ENCODE results near the gene PUM2. TPM values are rescaled to one million over a fixed set of nuclear protein-coding genes. Genes with fewer than 3 reads are reported as not detected.

Gene PUM2
- total RNA-seq, 2 experiments from 2014 or later = 123 to 131 TPM

DNA sequence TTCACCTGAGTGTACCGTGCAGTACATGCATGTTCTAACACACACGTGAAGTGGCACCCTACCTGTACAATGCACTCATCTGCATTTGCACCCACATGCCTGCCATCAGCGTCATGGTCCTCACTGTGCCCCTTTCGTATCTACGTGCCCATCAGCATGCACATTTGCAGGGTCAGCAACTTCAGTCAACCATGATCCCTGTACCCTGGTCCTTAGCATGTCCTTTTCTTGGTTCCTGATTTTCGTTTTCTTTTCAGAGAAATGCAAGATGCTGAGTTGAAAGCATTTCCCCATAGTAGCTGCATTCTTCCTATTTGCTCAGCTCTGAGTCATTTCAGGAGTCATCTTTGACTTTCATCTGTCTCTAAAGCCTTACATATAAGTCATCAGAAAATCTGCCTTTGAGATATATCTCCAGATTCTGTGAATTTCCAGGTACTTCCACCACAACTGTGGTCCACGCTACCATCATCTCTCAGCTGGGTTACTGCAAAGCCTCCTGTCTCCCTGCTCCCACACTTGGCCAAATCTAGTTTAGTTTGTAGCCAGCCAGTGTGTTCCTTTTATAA is 14.7 kb upstream of the PUM2 start:
- peaks cover 29% of the 10 kb centered on the region for H3K9me3 Mint-ChIP-seq
- peaks cover 25% of the 10 kb centered on the region for H3K36me3 Mint-ChIP-seq (ENCODE audit: low read depth)
- H3K27me3 Mint-ChIP-seq = peaks cover 7% of the 10 kb centered on the region
- DNase-seq = peak; percentile 66
- H3K4me3 Mint-ChIP-seq = peak overlapping the region; percentile 12
- H3K4me1 Mint-ChIP-seq = peaks cover 34% of the 10 kb centered on the region
- ChIA-PET POLR2A (interaction anchor here (0.7 to 1.0 kb wide), 2 partner anchors 82 to 376 kb away, joined by 3 read pairs; partner anchors contain the start of genes RHOB and WDR35), CTCF (interaction anchor here (0.5 to 1.4 kb wide), 6 partner anchors 11 to 328 kb away, joined by 3 to 4 read pairs (median 3); no protein-coding TSS in a partner anchor)
- H3K27ac Mint-ChIP-seq = peak overlapping the region; percentile 68

DNA sequence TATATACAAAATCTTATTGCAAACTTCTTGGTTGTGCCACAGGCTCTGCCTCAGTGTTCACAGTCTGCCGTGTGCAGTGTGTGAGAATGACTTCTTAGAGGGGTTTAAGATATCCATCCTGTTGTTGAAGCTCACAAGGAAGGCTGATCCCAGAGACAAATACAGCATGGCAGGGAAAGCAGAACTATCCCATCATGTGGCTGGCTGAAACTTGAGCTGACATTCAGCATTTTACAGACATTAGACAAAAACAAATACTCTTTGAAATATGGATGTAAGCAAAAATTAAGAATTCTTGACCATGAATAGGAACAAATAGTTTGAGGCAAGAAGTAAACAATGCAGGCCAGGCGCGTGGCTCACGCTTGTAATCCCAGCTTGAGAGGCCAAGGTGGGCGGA is 12.9 kb upstream of the PUM2 start:
- H3K9me3 Mint-ChIP-seq = peaks cover 19% of the 10 kb centered on the region
- CTCF ChIA-PET = interaction anchor here (0.9 to 1.6 kb wide), 2 partner anchors 11 to 12 kb away, joined by 3 to 6 read pairs; no protein-coding TSS in a partner anchor
- POLR2A ChIA-PET = no interaction called here
- DNase-seq = no peak
- H3K27ac Mint-ChIP-seq = no peak overlapping the region
- H3K4me3 Mint-ChIP-seq = no peak overlapping the region
- H3K4me1 Mint-ChIP-seq = peaks cover 32% of the 10 kb centered on the region
- no peaks in the 10 kb centered on the region for H3K27me3 Mint-ChIP-seq
- H3K36me3 Mint-ChIP-seq (ENCODE audit: low read depth) = peaks cover 24% of the 10 kb centered on the region

DNA sequence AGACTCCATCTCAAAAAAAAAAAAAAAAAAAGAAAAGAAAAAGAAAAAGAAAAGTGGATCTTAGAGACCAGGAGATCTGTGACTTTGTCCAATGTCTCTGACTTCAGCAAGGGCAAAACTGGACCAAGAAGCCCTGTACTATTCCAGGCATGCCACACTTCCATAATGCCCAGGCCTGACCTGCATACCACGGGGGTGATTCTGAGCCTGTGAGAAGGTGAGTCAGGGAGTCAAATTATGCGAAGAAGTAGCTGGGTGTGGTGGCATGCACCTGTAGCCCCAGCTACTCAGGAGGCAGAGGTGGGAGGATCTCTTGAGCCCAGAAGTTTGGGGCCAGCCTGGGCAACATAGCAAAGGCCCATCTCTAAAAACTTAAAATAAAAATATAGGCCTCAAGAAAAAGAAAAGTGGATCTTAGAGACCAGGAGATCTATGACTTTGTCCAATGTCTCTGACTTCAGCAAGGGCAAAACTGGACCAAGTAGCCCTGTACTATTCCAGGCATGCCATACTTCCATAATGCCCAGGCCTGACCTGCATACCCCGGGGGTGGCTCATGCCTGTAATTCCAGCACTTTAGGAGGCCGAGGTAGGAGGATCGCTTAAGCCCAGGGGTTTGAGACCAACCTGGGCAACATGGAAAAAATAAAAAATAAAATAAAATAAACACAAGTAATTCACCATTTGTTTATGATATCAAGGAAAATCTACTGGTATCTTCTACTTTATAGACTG is 12.2 kb upstream of the PUM2 start:
- H3K27me3 Mint-ChIP-seq = no peaks in the 10 kb centered on the region
- H3K4me3 Mint-ChIP-seq = no peak overlapping the region
- peaks cover 15% of the 10 kb centered on the region for H3K9me3 Mint-ChIP-seq
- DNase-seq = no peak
- H3K36me3 Mint-ChIP-seq (ENCODE audit: low read depth) = peaks cover 19% of the 10 kb centered on the region
- CTCF ChIA-PET = no interaction called here
- POLR2A ChIA-PET = no interaction called here
- peaks cover 32% of the 10 kb centered on the region for H3K4me1 Mint-ChIP-seq
- no peak overlapping the region for H3K27ac Mint-ChIP-seq

DNA sequence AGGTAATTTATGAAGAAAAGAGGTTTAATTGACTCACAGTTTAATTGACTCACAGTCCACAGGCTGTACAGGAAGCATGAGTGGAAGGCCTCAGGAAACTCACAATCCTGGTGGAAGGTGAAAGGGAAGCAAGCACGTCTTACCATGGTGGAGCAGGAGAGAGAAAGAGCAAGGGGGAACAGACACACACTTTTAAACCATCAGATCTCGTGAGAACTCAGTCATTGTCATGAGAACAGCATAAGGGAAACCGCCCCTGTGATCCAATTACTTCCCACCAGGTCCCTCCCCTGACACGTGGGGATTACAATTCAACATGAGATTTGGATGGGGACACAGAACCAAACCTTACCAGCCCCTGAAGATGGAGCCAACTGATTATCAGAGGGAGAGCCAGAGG is 11.2 kb upstream of the PUM2 start:
- peaks cover 9% of the 10 kb centered on the region for H3K36me3 Mint-ChIP-seq (ENCODE audit: low read depth)
- CTCF ChIA-PET = interaction anchor here (2.0 kb wide), 1 partner anchor 9 kb away, joined by 5 read pairs; no protein-coding TSS in a partner anchor
- H3K4me3 Mint-ChIP-seq = no peak overlapping the region
- H3K9me3 Mint-ChIP-seq = peaks cover 6% of the 10 kb centered on the region
- no peak for DNase-seq
- POLR2A ChIA-PET = interaction anchor here (0.7 kb wide), 1 partner anchor 458 kb away, joined by 3 read pairs; no protein-coding TSS in a partner anchor
- H3K27me3 Mint-ChIP-seq = no peaks in the 10 kb centered on the region
- no peak overlapping the region for H3K27ac Mint-ChIP-seq
- peaks cover 28% of the 10 kb centered on the region for H3K4me1 Mint-ChIP-seq

DNA sequence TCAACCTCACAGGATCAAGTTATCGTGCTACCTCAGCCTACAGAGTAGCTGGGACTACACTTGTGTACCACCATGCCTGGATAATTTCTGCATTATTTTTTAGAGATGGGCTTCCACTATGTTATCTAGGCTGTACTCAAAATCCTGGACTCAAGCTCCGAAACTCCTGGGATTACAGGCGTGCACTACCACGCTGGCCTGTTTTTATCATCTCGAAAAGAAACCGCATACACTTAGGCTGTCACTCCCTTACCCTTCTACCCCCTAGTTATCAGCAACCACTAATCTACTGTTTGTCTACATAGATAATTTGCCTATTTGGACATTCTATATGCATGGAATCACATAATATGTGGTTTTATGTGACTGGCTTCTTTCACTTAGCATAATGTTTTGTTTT is 8.5 kb upstream of the PUM2 start:
- DNase-seq = no peak
- H3K9me3 Mint-ChIP-seq = peaks cover 2% of the 10 kb centered on the region
- no peak overlapping the region for H3K4me3 Mint-ChIP-seq
- peaks cover 5% of the 10 kb centered on the region for H3K36me3 Mint-ChIP-seq (ENCODE audit: low read depth)
- no peak overlapping the region for H3K27ac Mint-ChIP-seq
- POLR2A ChIA-PET = no interaction called here
- peaks cover 2% of the 10 kb centered on the region for H3K4me1 Mint-ChIP-seq
- no peaks in the 10 kb centered on the region for H3K27me3 Mint-ChIP-seq
- CTCF ChIA-PET = no interaction called here

DNA sequence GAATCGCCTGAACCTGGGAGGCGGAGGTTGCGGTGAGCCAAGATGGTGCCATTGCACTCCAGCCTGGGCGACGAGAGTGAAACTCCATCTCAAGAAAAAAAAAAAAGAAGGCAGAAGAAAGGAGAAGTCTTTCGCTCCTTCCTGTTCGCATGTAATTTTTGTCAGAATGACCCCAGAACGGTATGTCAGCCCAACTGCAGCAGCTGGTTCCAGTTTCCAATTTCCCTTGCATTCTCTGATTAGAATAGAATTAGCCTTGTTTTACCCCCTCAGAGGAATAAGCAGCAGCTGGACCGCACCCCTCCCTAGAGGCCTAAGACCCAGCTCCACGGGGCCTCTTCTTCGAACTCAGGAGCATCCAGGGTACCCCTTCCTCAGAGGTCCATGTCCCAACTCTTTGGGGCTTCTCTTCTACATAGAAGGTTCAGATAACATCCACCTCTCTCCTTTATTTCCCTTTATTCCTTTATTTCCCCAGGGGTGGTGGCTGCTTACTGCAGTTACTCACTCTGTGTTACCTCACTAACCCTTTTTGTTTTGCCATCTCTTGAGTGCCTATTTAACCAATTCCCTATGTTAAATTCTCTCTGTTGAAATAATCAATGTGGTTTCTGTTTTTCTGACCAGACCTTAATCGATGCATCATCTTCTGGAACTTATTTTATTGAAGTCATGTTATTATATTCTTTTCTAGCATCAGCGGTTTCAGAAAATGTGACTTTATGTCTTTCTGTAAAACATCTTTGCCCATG is 7.2 kb upstream of the PUM2 start:
- Mint-ChIP-seq H3K36me3 (ENCODE audit: low read depth) (peaks cover 5% of the 10 kb centered on the region), H3K27ac (no peak overlapping the region), H3K4me3 (no peak overlapping the region), H3K27me3 (no peaks in the 10 kb centered on the region), H3K9me3 (peaks cover 2% of the 10 kb centered on the region), H3K4me1 (peaks cover 7% of the 10 kb centered on the region)
- ChIA-PET CTCF (interaction anchor here (1.2 kb wide), 1 partner anchor 65 kb away, joined by 5 read pairs; no protein-coding TSS in a partner anchor), POLR2A (no interaction called here)
- DNase-seq = no peak

DNA sequence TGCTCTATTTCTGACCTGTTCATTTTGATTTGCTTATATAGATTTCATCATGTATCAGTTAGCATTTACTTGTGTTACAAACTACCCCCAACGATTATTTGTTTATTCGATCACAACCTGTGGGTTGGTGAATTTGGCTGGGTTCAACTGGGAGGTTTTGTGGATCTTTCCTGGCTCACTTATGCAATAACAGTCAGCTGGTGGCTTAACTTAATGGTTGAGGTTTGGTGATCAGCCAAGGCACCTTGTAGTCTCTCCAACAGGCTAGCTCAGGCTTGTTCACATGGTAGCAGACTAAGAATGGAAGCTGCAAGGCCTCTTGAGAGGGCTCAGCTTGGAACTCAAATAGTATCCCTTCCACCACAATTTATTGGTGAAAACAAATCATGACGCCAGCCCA is 5.4 kb upstream of the PUM2 start:
- POLR2A ChIA-PET = no interaction called here

DNA sequence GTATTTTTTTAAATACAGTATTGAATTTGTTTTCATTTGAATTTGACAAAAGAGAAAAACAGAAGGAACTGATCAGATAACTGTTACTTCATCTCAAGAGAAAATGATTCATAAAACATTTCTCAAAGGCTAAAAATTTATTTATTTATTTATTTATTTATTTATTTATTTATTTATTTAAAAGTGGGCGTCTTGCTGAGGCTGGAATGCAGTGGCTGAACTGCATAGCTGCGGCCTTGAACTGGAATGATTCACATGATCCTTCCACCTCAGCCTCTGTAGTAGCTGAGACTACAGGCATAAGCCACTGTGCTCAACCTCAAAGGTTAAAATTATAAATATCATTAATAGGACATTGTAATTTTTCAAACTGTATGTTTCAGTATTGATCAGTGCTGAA is 4.5 kb upstream of the PUM2 start:
- no peaks in the 10 kb centered on the region for H3K9me3 Mint-ChIP-seq
- H3K4me3 Mint-ChIP-seq = no peak overlapping the region
- peaks cover 2% of the 10 kb centered on the region for H3K36me3 Mint-ChIP-seq (ENCODE audit: low read depth)
- ChIA-PET CTCF (interaction anchor here (1.0 kb wide), 1 partner anchor 10 kb away, joined by 3 read pairs; no protein-coding TSS in a partner anchor), POLR2A (no interaction called here)
- H3K4me1 Mint-ChIP-seq = peaks cover 5% of the 10 kb centered on the region
- no peak for DNase-seq
- H3K27me3 Mint-ChIP-seq = no peaks in the 10 kb centered on the region
- H3K27ac Mint-ChIP-seq = no peak overlapping the region

More for the DNA sequence above, 5.4 kb upstream of the PUM2 start:
- peaks cover 2% of the 10 kb centered on the region for H3K36me3 Mint-ChIP-seq (ENCODE audit: low read depth)
- no peaks in the 10 kb centered on the region for H3K9me3 Mint-ChIP-seq
- peaks cover 5% of the 10 kb centered on the region for H3K4me1 Mint-ChIP-seq
- no peak for DNase-seq
- H3K27ac Mint-ChIP-seq = no peak overlapping the region
- H3K27me3 Mint-ChIP-seq = no peaks in the 10 kb centered on the region
- no peak overlapping the region for H3K4me3 Mint-ChIP-seq
- CTCF ChIA-PET = interaction anchor here (0.8 to 1.0 kb wide), 2 partner anchors 10 to 14 kb away, joined by 3 read pairs; no protein-coding TSS in a partner anchor

DNA sequence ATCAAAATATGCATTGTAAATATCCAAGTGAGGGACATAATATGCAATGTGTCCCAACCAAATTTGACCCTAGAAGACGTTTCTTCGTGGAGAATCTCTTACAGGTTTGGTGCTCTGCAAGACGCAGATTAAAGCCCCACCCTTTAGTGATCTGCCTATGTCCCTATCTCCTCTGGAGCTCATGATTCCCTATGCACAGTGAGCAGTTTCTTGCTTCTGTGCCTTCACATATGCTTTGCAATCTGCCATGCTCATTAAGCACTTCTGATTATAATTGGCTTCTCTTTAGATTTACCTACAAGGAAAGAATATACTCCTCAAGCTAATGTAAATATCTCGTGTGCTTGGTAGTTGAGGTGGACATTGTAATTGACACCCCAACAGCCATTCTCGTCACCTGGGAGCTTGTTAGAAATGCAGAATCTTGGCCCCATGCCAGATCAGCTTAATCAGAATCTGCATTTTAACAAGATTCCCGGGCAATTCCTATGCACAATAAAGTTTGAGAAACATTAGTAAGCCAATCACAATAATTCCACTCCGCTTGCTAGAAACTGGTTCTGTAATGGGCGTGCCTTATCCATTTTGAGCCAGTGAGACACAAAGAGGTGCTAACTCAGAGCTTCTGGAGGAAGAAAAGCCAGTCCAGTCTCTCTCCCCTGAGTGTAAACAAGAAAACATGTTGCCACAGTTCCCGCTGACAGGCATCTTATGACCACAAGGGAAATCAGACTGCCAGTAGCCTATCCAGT is 2.8 kb upstream of the PUM2 start:
- no peaks in the 10 kb centered on the region for H3K9me3 Mint-ChIP-seq
- H3K36me3 Mint-ChIP-seq (ENCODE audit: low read depth) = peaks cover 13% of the 10 kb centered on the region
- H3K27ac Mint-ChIP-seq = no peak overlapping the region
- ChIA-PET CTCF (interaction anchor here (0.9 to 2.1 kb wide), 7 partner anchors 8 to 298 kb away, joined by 3 to 6 read pairs (median 4); no protein-coding TSS in a partner anchor), POLR2A (interaction anchor here (0.6 kb wide), 1 partner anchor 22 kb away, joined by 10 read pairs; no protein-coding TSS in a partner anchor)
- no peak overlapping the region for H3K4me3 Mint-ChIP-seq
- peaks cover 17% of the 10 kb centered on the region for H3K4me1 Mint-ChIP-seq
- DNase-seq = no peak
- no peaks in the 10 kb centered on the region for H3K27me3 Mint-ChIP-seq

DNA sequence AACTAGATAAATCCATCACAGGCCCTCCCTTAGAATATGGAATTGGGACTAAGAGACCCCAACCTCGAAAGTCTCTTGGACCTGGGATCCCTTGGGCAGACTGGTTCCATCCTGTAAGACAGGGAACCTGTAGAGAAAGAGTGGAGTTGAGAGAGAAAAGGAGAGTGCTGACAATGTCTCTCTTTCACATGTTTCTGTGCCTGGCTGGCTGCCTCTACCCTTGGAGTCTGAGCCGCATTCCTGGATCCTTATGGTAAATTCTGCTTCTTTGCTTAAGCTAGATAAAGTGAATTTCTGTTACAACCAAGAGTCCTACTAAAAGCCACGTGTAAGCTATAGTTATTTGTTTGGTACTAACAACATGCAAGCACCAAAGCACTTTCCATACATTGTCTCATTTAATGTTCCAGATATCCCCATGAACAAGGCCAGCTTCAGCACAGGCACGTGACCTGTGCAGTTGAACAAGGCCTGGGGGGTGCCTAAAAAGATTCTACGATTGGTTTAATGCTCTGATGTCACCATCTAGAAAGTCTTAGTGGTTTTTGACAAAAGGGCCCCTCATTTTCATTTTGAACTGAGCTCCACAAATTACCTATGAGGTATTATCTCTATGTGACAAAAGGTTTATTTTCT is 2.1 kb upstream of the PUM2 start:
- Mint-ChIP-seq H3K36me3 (ENCODE audit: low read depth) (peaks cover 17% of the 10 kb centered on the region), H3K9me3 (no peaks in the 10 kb centered on the region), H3K4me1 (peaks cover 20% of the 10 kb centered on the region), H3K4me3 (no peak overlapping the region), H3K27me3 (no peaks in the 10 kb centered on the region), H3K27ac (no peak overlapping the region)
- DNase-seq = no peak
- CTCF ChIA-PET = interaction anchor here (0.8 to 2.1 kb wide), 8 partner anchors 8 to 299 kb away, joined by 3 to 6 read pairs (median 4); no protein-coding TSS in a partner anchor
- POLR2A ChIA-PET = no interaction called here

DNA sequence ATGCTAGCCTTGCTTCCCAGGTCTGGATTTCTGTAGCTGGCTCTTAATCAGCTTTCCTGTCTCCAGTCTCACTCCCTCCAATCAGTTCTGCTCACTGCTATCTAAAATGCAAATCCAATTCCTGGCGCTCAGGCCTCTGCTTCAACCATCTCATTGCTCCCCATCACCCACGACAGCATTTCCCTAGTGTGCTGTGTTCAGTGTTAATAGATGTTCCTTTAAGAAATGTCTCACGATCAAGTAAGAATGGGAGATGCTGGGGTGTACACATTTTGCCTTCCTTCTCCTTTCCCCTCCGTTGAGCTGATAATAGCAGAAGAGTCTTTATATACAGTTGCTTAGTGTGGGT is 1.6 kb upstream of the PUM2 start:
- Mint-ChIP-seq H3K4me1 (peaks cover 25% of the 10 kb centered on the region), H3K27me3 (no peaks in the 10 kb centered on the region), H3K4me3 (no peak overlapping the region), H3K9me3 (no peaks in the 10 kb centered on the region), H3K27ac (no peak overlapping the region), H3K36me3 (ENCODE audit: low read depth) (peaks cover 17% of the 10 kb centered on the region)
- no peak for DNase-seq
- CTCF ChIA-PET = interaction anchor here (0.5 to 2.1 kb wide), 7 partner anchors 9 to 483 kb away, joined by 3 to 6 read pairs (median 4); no protein-coding TSS in a partner anchor
- POLR2A ChIA-PET = no interaction called here
